T follicular helper cell (primary cell): ENCODE measurements around the gene DCLK2.
"Not testable (repeated sequence)": the region's sequence is repeated elsewhere in the genome, so short reads cannot be mapped to it uniquely, and the experiment has no call there.

ENCODE experiments used
- DNase-seq: peaks from one replicate; pipeline ENCODE4 v3.0.0-alpha.2; 2020; ENCODE audit warnings: low read depth

Gene DCLK2

DNA sequence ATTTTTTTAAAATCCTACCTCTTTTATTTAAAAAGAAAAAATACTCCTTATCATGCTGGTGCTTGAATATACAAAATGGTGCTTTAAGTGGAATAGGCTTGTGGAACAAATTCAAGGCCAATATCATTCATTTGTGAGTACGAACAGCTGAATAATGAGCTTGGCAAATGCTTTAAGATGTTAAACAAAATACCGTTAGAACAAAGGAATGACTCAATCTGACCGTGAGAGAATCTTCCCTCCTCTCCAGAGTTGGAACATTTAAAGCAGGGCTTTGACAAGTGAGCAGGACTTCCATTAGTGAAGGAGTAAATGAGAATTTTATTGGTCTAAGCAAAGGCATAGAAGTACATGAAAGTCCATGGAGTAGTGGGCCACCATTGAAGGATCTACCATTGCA lies 74.5 kb downstream of the DCLK2 start:
- DNase-seq, result no peak

DNA sequence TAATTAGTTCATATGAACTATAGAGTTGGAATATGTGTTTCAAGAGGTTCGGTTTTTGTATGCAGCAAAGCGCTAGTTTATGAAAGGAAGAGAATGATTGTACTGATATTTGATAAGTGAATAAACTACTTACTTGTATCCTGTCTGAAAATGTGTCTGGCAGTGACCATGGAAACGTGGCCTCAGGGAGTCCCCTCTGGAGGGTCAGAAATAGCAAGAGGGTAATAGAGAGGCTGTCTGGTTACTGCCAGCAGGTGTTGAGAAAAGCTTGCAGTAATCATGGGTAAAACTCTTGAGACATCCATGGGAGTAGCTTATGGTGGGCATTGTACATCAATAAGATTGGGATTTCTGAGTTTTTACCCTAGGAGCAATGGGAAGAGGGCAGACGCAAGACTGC lies 77.1 kb downstream of the DCLK2 start:
- DNase-seq, result no peak

DNA sequence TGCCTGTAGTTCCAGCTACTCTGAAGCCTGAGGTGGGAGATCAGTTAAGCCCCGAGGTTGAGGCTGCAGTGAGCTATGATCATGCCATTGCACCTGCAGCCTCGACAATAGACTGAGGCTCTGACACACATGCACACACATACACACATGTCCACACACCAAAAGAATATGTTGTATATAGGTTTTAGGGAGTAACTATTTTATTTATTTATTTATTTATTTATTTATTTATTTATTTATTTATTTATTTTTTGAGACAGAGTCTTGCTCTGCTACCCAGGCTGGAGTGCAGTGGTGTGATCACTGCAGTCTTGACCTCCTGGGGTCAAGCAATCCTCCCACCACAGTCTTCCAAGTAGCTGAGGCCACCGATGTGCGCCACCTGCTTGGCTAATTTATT lies 78.3 kb downstream of the DCLK2 start:
- DNase-seq, result no peak

DNA sequence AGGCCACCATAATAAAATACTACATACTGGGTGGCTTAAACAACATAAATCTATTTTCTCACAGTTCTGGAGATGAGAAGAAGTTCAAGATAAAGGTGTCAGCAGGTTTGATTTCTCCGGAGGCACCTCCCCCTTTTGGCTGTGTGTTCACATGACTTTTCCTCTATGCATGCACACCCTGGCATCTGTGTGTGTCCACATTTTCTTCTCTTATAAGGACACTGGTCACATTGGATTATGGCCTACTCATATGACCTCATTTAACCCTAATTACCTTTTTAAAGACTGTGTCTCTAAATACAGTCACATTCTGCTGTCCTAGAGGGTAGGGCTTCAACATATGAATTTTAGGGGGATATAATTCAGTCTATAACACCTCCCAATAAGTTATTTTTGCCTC lies 79.8 kb downstream of the DCLK2 start:
- DNase-seq, result no peak

DNA sequence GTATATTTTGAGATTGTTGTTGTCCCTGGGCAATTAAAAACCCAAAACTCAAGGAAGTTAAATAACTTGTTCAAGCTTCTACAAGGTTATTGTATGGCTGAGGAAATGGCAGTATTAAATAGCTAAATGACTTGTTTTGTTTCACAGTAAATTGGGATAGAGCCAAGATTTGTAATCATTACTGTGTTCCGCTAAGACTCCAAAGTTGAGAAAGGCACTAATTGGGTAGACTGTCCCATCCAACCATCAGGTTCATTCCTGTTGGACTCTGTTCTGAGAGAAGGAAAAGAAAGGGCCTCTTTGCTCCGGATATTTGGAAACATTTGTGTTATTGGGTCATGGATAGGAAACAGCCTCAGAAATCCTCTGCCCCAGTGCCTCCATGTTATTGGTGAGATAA lies 82.2 kb downstream of the DCLK2 start:
- no peak for DNase-seq

DNA sequence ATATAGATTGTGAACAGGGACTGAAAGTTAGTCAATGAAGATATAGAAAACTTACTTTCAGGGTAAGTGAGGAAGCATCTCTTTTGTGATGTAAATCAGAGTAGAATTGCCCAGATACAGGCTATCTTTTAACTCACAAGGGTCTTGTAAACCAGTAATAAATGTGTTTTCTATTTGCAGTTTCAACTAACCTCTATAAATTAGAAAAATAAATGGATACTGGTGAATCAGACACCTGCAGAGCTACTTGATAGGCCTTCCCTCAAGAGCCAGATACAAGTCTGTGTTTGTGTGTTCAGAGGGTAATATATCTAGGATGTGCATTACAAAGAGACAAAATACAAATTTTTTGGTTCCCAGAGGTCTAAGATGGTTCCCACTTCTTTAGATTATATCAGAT lies 82.9 kb downstream of the DCLK2 start:
- no peak for DNase-seq

DNA sequence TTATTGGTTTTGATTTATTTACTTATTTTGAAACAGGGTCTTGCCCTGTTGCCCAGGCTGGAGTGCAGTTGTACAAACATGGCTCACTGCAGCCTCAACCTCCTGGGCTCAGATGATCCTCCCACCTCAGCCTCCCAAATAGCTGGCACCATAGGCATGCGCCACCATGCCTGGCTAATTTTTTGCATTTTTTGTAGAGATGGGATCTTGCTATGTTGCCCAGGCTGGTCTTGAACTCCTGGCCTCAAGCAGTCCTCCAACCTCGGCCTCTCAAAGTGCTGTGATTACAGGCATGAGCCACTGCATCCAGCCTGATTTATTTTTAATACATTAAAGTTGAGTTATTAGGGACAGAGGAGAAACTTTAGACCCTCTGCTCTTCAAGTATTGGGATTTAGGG lies 83.8 kb downstream of the DCLK2 start:
- DNase-seq, result not testable (repeated sequence)

DNA sequence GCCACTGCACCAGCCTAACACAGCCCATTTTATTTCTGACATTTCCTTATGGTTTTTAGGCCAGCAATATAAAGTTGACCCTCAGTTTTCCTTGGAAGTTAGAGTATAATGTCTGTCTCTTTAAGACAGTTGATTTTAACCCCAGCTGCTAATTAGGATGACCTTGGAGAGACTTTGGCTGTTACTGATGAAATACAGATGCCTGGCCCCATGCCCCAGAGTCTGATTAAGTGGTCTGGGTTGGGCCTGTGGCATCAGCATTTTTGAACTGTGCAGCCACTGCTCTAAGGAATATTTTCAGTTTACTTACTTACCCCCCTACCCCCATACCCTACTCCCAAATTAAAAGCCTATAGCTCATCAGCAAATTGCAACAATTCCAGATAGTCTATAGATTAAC lies 85.8 kb downstream of the DCLK2 start:
- no peak for DNase-seq

DNA sequence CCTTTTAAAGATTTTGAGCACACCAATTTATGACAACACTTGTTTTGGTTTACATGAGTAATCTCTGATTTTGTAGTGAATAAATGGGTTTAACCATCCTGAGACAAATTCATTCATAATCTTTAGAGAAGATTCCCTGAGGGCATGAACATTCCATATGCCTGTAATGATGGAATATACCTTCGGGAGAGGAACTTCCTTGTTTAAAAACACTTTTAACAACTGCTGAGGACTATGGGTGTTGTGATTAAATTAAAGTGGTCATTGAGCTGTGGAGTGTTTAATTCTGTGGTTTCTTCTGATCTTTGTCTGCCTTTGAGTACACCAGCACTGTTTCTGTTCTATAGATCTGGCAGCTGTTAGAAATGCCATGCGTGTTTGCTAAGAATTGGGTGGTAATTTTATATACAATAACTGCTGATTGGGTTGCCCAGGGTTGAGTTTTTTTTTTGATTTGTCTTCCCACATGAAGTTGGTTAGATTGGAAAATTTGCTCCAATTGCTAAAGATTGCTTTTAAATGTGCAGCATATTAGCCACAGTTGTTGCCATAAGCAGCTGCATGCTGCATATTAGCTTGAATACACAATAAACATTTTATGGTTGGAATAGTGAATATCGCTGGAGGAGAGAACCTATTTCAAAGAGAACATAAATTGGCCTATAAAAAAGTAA lies 86.8 kb downstream of the DCLK2 start:
- DNase-seq, result no peak

DNA sequence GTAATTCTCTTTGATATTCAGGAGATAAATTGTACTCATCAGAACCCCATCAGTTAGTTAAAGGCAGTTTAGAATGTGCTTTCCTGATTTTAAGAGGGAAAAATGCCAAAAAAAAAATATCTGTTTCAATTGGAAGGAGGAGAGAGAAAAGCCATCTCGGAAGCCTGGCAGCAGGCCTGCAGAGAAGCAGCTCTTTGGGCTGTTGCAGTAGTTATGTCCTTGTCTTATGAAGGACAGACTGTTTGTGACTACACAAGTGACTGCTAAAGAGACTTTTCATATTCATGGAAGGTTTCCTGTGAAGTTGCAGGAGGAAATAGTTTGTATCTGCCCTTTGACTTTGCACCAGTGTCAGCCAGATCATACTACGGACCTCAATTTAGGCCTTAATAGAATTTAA lies 88.8 kb downstream of the DCLK2 start:
- DNase-seq, result no peak

DNA sequence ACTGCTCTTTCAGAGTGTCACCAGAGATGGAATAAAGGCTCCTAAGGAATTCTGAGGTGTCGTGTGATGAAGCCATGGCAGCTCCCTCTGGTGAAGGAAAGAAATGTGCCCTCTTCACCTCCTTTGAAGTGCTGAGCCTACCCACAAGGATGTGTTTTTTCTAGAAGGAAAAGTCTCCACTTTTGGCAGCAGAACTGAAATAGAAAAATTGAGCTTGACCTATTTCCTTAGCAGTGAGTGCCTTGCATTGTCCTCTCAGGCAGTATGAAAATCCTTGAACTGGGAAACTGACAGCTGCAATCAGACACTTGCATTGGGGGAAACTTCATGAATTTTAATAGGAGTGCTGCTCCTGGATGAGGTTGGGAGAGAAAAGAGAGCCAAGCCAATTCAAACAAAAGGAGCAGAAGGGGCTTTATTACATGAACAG lies 95.2 kb downstream of the DCLK2 start:
- no peak for DNase-seq

DNA sequence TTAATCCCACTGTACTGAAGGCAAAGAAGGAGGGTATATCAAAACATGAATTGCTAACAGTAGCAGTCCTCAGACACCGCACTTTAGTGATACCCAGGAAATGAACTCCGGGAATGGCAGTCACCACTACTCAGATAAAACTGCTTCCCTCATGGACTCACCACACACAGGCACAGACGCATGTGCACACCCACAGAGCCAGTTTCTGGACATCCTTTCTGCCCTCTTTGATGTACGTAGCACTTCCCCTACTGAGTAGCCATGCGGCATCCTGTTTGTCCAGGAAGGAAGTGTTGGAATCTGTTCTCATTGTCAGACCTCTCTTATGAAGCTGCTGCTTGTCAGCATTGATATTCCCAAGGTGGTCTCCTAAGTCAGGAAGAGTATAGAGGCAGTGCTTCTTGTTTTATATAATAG lies 95.7 kb downstream of the DCLK2 start:
- DNase-seq, result no peak

DNA sequence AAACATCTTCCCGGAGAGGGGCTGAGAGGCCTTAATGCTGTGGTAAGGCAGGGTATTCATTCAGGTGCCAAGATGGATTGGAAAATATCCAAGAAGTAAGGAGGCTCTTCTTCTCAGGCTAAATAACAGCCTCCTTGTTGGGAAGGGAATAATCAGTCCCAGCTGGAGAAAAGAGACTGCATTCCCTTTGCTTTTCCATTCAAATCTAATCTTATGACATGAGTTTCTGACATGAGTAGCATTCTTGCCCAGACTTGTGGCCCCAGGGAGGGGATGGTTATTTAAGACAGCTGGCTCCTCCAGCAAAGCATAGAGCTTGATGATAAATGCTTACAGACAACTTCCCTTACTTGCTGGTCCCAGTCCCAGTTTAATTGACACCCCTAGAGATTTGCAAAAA lies 98.3 kb downstream of the DCLK2 start:
- no peak for DNase-seq

DNA sequence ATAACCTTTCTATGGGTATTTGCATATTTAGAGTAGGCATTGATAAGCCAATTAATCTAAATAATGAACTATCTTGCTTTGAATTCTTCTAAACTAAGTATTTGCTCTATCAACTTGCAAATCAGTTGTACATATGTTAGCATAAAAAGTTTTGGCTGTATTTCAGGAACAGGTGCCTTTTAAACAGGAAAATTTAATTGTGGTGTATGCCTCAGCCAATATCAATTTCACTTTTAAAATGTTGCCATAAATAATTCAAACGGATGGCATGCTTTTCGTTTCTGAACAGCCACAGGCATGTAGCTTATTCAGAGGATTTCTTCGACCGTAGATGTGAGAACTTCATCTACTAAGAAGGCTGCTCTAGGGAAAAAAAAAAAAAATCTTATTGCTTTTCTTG lies 99.9 kb downstream of the DCLK2 start:
- DNase-seq, result no peak

DNA sequence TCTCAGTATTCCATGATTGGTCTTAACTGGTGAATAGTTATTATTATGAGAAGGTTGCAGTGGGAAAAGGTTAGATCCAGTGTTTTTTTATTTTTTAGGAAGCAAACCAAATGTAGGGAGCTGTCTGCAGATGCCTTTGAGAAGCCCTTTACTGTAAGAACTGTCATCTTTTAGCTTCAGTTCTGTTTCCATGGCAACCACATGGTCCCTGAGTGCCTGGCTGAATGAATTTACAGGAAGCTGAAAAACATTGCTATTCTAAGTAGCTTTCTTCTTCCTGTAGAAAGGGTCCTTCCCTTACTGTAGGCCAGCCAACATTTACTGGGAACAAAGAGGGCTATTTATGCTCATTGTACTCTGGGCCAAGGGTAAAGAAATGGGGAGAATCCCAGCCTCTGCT lies 103.3 kb downstream of the DCLK2 start:
- DNase-seq, result no peak

DNA sequence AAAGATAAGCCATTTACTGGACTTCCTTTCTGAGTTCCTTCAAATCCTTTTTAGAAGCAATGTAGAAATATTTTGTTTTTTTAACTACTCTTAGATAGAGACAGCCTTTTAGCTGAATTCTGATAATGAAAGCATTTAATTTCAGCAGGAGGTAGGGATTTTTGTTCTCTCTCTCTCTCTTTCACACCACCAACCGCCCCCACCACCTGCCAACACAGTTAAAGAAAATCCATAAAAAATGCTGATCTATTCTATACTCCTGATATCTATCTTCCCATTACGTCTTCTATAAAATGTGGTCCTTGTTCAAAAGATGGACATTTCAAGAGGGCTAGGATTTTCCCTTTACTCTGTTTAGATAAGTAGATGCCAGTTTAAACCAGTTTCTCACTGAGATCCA lies 104.5 kb downstream of the DCLK2 start:
- no peak for DNase-seq

DNA sequence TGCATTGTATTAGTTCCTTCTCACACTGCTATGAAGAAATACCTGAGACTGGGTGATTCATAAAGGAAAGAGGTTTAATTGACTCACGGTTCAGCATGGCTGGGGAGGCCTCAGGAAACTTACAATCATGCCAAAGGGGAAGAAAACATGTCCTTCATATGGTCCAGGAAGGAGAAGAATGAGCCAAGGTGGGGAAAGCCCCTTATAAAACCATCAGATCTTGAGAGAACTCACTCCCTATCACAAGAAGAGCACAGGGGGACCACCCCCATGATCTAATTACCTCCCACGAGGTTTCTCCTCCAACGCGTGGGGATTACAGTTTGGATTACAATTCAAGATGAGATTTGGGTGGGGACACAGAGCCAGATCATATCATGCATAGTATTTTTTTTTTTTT lies 106.8 kb downstream of the DCLK2 start:
- DNase-seq, result not testable (repeated sequence)

DNA sequence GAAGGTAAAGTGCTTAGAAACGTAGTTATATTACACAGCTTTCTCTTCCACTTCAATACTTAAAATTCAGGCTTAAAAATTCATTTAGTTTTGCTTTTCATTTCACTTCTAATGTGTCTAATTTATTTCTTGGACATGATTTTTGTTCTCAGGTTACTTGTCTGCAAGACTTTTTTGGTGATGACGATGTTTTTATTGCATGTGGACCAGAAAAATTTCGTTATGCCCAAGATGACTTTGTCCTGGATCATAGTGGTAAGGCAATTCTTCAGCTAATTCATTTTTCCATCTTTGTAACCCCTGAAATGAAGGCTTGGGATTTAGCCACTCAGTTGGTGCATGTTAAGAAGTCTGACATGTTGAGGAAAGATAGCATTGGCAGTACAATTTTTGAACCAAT lies 114.7 kb downstream of the DCLK2 start:
- no peak for DNase-seq

DNA sequence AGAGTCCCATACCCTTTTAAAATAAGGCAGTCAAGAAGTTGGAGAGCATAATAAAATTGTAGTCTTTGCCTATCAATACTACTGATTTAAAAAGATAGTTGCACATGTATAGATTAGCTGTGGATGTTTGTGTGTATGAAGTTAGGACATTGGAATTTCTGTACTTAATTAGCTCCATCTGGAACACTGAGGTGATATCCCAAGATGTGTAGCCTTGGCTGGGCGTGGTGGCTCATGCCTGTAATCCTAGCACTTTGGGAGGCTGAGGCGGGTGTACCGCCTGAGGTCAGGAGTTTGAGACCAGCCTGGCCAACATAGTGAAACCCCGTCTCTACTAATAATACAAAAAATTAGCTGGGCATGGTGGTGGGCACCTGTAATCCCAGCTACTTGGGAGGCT lies 119.0 kb downstream of the DCLK2 start:
- not testable (repeated sequence) for DNase-seq

DNA sequence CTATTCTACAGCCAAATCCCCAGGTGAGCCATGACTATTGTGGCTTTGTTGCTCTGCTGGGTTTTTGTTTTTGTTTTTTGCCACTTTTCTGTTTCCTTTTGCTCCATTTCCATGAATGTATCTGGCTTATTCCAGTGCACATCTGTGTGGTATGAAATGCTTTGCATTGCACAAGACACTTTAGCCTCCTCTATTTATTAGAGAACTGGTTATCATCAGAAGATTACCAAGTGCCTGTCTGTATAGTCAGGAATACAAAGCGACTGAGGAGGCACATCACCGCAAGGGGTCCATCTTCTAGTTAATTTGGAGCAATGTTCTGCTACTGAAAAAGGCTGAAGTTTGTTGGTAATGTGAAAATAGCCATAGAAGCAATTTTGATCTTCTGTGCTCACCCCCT lies 120.8 kb downstream of the DCLK2 start:
- DNase-seq, result no peak

DNA sequence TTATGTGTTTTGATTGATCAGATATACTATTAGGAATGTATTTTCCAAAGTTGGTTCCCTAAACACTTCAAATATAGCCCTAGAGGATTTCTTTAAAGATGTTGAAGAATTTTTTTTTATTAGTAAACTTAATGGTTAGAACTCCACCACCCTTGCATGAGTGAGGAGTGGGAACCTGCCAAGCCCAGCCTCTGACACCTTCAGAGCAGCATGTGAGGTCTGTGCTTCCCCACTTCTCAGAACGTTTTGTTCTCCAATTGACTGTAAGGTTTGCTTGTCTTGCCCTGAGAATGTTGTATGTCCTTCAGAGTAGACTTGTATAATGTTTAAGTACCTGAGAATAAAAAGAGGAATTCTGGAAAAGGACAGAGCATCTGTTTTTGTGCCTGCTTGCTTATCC lies 126.8 kb downstream of the DCLK2 start:
- DNase-seq, result no peak

DNA sequence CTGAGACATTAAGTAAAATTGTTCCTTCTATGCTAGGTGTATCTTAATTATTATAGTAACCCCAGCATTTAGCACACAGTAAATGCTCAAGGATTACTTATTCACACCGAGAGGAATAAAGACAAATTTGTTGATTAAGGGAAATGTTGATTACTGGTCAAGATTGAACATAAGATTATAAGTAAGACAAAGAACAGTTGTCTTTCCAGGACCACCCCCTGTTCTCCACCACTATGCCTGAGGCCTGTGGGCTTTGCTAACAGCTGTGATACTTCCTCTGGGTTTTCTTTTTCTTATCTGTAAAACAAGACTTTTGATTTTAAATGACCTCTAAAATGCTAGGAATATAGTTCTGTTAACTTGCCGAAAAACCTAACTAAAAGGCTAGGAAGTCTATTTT lies 128.0 kb downstream of the DCLK2 start:
- DNase-seq, result no peak

DNA sequence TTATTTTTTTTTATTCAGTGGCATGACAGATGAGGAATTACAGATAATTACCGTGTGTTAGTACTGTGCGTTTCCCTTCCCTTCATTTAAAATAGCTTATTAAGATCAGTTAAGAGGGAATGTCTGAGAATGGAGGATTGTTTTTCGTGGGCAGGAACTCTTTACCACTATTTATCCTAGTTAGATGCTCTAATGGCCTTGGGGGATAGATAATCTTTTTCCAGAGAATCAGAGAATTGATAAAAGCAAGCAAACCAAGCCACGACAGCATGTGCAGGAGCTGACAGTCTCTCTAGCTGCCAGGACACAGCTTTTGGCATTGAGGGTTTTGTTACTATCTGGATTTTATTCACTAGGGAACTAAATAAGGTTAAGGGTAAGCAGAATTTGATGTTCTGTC lies 128.7 kb downstream of the DCLK2 start:
- no peak for DNase-seq

DNA sequence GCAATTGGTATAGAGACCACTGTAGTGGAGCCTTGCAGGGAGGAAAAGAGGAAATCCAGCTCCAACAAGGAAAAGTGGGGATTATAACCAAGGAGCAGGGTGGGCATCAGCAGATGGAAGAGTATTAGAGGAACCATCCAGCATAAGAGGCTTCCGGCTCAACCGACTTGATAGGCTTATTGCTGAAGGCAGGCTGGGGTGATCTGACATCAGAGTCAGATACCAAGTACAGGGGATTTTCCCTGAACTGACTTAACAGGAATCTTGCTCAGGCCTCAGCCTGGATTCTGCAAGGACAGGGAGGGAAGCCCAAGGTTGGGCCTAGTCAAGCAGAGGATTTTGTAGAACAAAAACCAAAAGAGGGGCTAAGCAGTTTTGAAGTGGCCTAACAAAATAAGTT lies 129.6 kb downstream of the DCLK2 start:
- no peak for DNase-seq
